Activated CD4-positive, CD25-positive, alpha-beta regulatory T cell (primary cell): Measurements from ENCODE around the gene SYNPO.

Experiments
- DNase-seq, 4 experiments: peaks; one replicate each; lab custom pipeline; 2025; lab: John Stamatoyannopoulos, UW

The SYNPO gene

GRCh38 chr5:150607105-150607504 lies 33.4 kb upstream of the SYNPO start:
- no peak for DNase-seq

- DNase-seq, result no peak
These were observed 32.5 kb upstream of the SYNPO start for GRCh38 chr5:150607991-150608390.

- DNase-seq, result no peak
These were observed 31.5 kb upstream of the SYNPO start for GRCh38 chr5:150608991-150609390.

- no peak for DNase-seq
These were observed 30.4 kb upstream of the SYNPO start for GRCh38 chr5:150609843-150610584.

GRCh38 chr5:150611026-150611425 lies 29.4 kb upstream of the SYNPO start:
- no peak for DNase-seq

GRCh38 chr5:150612405-150612804 lies 28.1 kb upstream of the SYNPO start:
- no peak for DNase-seq

- DNase-seq, result no peak
These were observed 27.4 kb upstream of the SYNPO start for GRCh38 chr5:150612905-150613670.

GRCh38 chr5:150613991-150614660 lies 26.3 kb upstream of the SYNPO start:
- no peak for DNase-seq

GRCh38 chr5:150614661-150615060 lies 25.8 kb upstream of the SYNPO start:
- DNase-seq, result no peak

GRCh38 chr5:150615141-150615699 lies 25.2 kb upstream of the SYNPO start:
- no peak for DNase-seq

GRCh38 chr5:150616024-150616470 lies 24.4 kb upstream of the SYNPO start:
- no peak for DNase-seq

GRCh38 chr5:150616506-150616905 lies 24.0 kb upstream of the SYNPO start:
- DNase-seq, result no peak

GRCh38 chr5:150618163-150618562 lies 22.3 kb upstream of the SYNPO start:
- no peak for DNase-seq

- DNase-seq, result no peak
These were observed 21.7 kb upstream of the SYNPO start for GRCh38 chr5:150618588-150619281.

- DNase-seq, result no peak
These were observed 20.9 kb upstream of the SYNPO start for GRCh38 chr5:150619359-150620230.

GRCh38 chr5:150621301-150621700 lies 19.2 kb upstream of the SYNPO start:
- no peak for DNase-seq

GRCh38 chr5:150622157-150622556 lies 18.3 kb upstream of the SYNPO start:
- no peak for DNase-seq

GRCh38 chr5:150623152-150623877 lies 17.1 kb upstream of the SYNPO start:
- no peak for DNase-seq

GRCh38 chr5:150623878-150624216 lies 16.6 kb upstream of the SYNPO start:
- no peak for DNase-seq
